ENCODE results near the gene KCTD1.

KCTD1 gene

GRCh38 chr18:26526966-26527234 lies 21.5 kb downstream of the KCTD1 start:
- no peak overlapping the region for H3K4me3 ChIP-seq (ENCODE audit: low read length)

GRCh38 chr18:26526128-26526965 lies 22.0 kb downstream of the KCTD1 start:
- no peaks in the 10 kb centered on the region for H3K9me3 ChIP-seq (ENCODE audit: control insufficient read depth, low read length)
- no peaks in the 10 kb centered on the region for H3K36me3 ChIP-seq (ENCODE audit: control insufficient read depth, insufficient read depth, low read length)
- no peaks in the 10 kb centered on the region for H3K27me3 ChIP-seq (ENCODE audit: control insufficient read depth, insufficient read depth, low read length)
- H3K4me3 ChIP-seq (ENCODE audit: low read length), result no peak overlapping the region
- no peak overlapping the region for H3K9ac ChIP-seq (ENCODE audit: low read length)
- no peaks in the 10 kb centered on the region for H3K4me1 ChIP-seq (ENCODE audit: control insufficient read depth, insufficient read depth, low read length)

More at GRCh38 chr18:26526966-26527234, 21.5 kb downstream of the KCTD1 start:
- no peaks in the 10 kb centered on the region for H3K36me3 ChIP-seq (ENCODE audit: control insufficient read depth, insufficient read depth, low read length)
- no peaks in the 10 kb centered on the region for H3K9me3 ChIP-seq (ENCODE audit: control insufficient read depth, low read length)
- no peaks in the 10 kb centered on the region for H3K27me3 ChIP-seq (ENCODE audit: control insufficient read depth, insufficient read depth, low read length)
- H3K4me1 ChIP-seq (ENCODE audit: control insufficient read depth, insufficient read depth, low read length), result no peaks in the 10 kb centered on the region
- H3K9ac ChIP-seq (ENCODE audit: low read length), result no peak overlapping the region

- Histone ChIP-seq H3K4me3 (ENCODE audit: low read length) (no peak overlapping the region), H3K36me3 (ENCODE audit: control insufficient read depth, insufficient read depth, low read length) (no peaks in the 10 kb centered on the region), H3K9me3 (ENCODE audit: control insufficient read depth, low read length) (no peaks in the 10 kb centered on the region), H3K27me3 (ENCODE audit: control insufficient read depth, insufficient read depth, low read length) (no peaks in the 10 kb centered on the region), H3K4me1 (ENCODE audit: control insufficient read depth, insufficient read depth, low read length) (no peaks in the 10 kb centered on the region), H3K9ac (ENCODE audit: low read length) (no peak overlapping the region)
These were observed 23.6 kb downstream of the KCTD1 start for GRCh38 chr18:26524504-26525351.

GRCh38 chr18:26524002-26524401 lies 24.4 kb downstream of the KCTD1 start:
- no peak overlapping the region for H3K4me3 ChIP-seq (ENCODE audit: low read length)
- no peaks in the 10 kb centered on the region for H3K4me1 ChIP-seq (ENCODE audit: control insufficient read depth, insufficient read depth, low read length)
- no peaks in the 10 kb centered on the region for H3K9me3 ChIP-seq (ENCODE audit: control insufficient read depth, low read length)
- H3K36me3 ChIP-seq (ENCODE audit: control insufficient read depth, insufficient read depth, low read length), result no peaks in the 10 kb centered on the region
- no peak overlapping the region for H3K9ac ChIP-seq (ENCODE audit: low read length)
- H3K27me3 ChIP-seq (ENCODE audit: control insufficient read depth, insufficient read depth, low read length), result no peaks in the 10 kb centered on the region

- Histone ChIP-seq H3K27me3 (ENCODE audit: control insufficient read depth, insufficient read depth, low read length) (no peaks in the 10 kb centered on the region), H3K9ac (ENCODE audit: low read length) (no peak overlapping the region), H3K36me3 (ENCODE audit: control insufficient read depth, insufficient read depth, low read length) (no peaks in the 10 kb centered on the region), H3K4me3 (ENCODE audit: low read length) (no peak overlapping the region), H3K4me1 (ENCODE audit: control insufficient read depth, insufficient read depth, low read length) (no peaks in the 10 kb centered on the region), H3K9me3 (ENCODE audit: control insufficient read depth, low read length) (no peaks in the 10 kb centered on the region)
These were observed 26.7 kb downstream of the KCTD1 start for GRCh38 chr18:26521617-26522016.

GRCh38 chr18:26520974-26521373 lies 27.4 kb downstream of the KCTD1 start:
- Histone ChIP-seq H3K4me3 (ENCODE audit: low read length) (no peak overlapping the region), H3K36me3 (ENCODE audit: control insufficient read depth, insufficient read depth, low read length) (no peaks in the 10 kb centered on the region), H3K4me1 (ENCODE audit: control insufficient read depth, insufficient read depth, low read length) (no peaks in the 10 kb centered on the region), H3K9ac (ENCODE audit: low read length) (no peak overlapping the region), H3K9me3 (ENCODE audit: control insufficient read depth, low read length) (no peaks in the 10 kb centered on the region), H3K27me3 (ENCODE audit: control insufficient read depth, insufficient read depth, low read length) (no peaks in the 10 kb centered on the region)

- Histone ChIP-seq H3K9me3 (ENCODE audit: control insufficient read depth, low read length) (no peaks in the 10 kb centered on the region), H3K36me3 (ENCODE audit: control insufficient read depth, insufficient read depth, low read length) (no peaks in the 10 kb centered on the region), H3K4me3 (ENCODE audit: low read length) (no peak overlapping the region), H3K27me3 (ENCODE audit: control insufficient read depth, insufficient read depth, low read length) (no peaks in the 10 kb centered on the region), H3K4me1 (ENCODE audit: control insufficient read depth, insufficient read depth, low read length) (no peaks in the 10 kb centered on the region), H3K9ac (ENCODE audit: low read length) (no peak overlapping the region)
These were observed 29.2 kb downstream of the KCTD1 start for GRCh38 chr18:26519114-26519513.

GRCh38 chr18:26516964-26517363 lies 31.4 kb downstream of the KCTD1 start:
- no peak overlapping the region for H3K9ac ChIP-seq (ENCODE audit: low read length)
- H3K27me3 ChIP-seq (ENCODE audit: control insufficient read depth, insufficient read depth, low read length), result no peaks in the 10 kb centered on the region
- H3K9me3 ChIP-seq (ENCODE audit: control insufficient read depth, low read length), result no peaks in the 10 kb centered on the region
- no peak overlapping the region for H3K4me3 ChIP-seq (ENCODE audit: low read length)
- no peaks in the 10 kb centered on the region for H3K36me3 ChIP-seq (ENCODE audit: control insufficient read depth, insufficient read depth, low read length)
- H3K4me1 ChIP-seq (ENCODE audit: control insufficient read depth, insufficient read depth, low read length), result peaks cover 3% of the 10 kb centered on the region

GRCh38 chr18:26515643-26516487 lies 32.5 kb downstream of the KCTD1 start:
- Histone ChIP-seq H3K4me1 (ENCODE audit: control insufficient read depth, insufficient read depth, low read length) (peaks cover 14% of the 10 kb centered on the region), H3K4me3 (ENCODE audit: low read length) (no peak overlapping the region), H3K27me3 (ENCODE audit: control insufficient read depth, insufficient read depth, low read length) (no peaks in the 10 kb centered on the region), H3K9ac (ENCODE audit: low read length) (no peak overlapping the region), H3K36me3 (ENCODE audit: control insufficient read depth, insufficient read depth, low read length) (no peaks in the 10 kb centered on the region), H3K9me3 (ENCODE audit: control insufficient read depth, low read length) (no peaks in the 10 kb centered on the region)

GRCh38 chr18:26511339-26512071 lies 36.8 kb downstream of the KCTD1 start:
- H3K4me3 ChIP-seq (ENCODE audit: low read length), result no peak overlapping the region
- no peaks in the 10 kb centered on the region for H3K36me3 ChIP-seq (ENCODE audit: control insufficient read depth, insufficient read depth, low read length)
- no peaks in the 10 kb centered on the region for H3K27me3 ChIP-seq (ENCODE audit: control insufficient read depth, insufficient read depth, low read length)
- H3K4me1 ChIP-seq (ENCODE audit: control insufficient read depth, insufficient read depth, low read length), result peaks cover 14% of the 10 kb centered on the region
- H3K9me3 ChIP-seq (ENCODE audit: control insufficient read depth, low read length), result no peaks in the 10 kb centered on the region
- H3K9ac ChIP-seq (ENCODE audit: low read length), result no peak overlapping the region

- Histone ChIP-seq H3K4me3 (ENCODE audit: low read length) (no peak overlapping the region), H3K4me1 (ENCODE audit: control insufficient read depth, insufficient read depth, low read length) (peaks cover 18% of the 10 kb centered on the region), H3K27me3 (ENCODE audit: control insufficient read depth, insufficient read depth, low read length) (no peaks in the 10 kb centered on the region)
These were observed 38.0 kb downstream of the KCTD1 start for GRCh38 chr18:26510337-26510736.

More at GRCh38 chr18:26510337-26510736, 38.0 kb downstream of the KCTD1 start:
- Histone ChIP-seq H3K9me3 (ENCODE audit: control insufficient read depth, low read length) (no peaks in the 10 kb centered on the region), H3K36me3 (ENCODE audit: control insufficient read depth, insufficient read depth, low read length) (no peaks in the 10 kb centered on the region), H3K9ac (ENCODE audit: low read length) (no peak overlapping the region)

Measured in mucosa of stomach (tissue), 1 donor.